GM18951 (cell line): Measurements from ENCODE around the gene ERC1.
"Not testable (repeated sequence)": the region's sequence is repeated elsewhere in the genome, so short reads cannot be mapped to it uniquely, and the experiment has no call there.

ENCODE experiments used
- POLR2A ChIP-seq: IDR thresholded peaks from 4 replicates; pipeline ENCODE4 v1.6.1; 2011; ENCODE audit warnings: mild to moderate bottlenecking; ENCODE audit not compliant: insufficient read length, insufficient read depth; ENCODE audit errors: extremely low read depth
- in situ Hi-C: fragments of 300-500 bp; cut with MboI; formaldehyde crosslinking; loops from one replicate; pipeline ENCODE4 v1.12.0; 2022; ENCODE audit warnings: low sequenced_read_pairs, mixed read lengths, inconsistent platforms; ENCODE audit not compliant: unreplicated experiment

The ERC1 gene

GRCh38 chr12:1117970-1118563 lies 127.0 kb downstream of the ERC1 start:
- in situ Hi-C loops, result no loop called here
- TF ChIP-seq POLR2A, result no peak

GRCh38 chr12:1122786-1123185 lies 131.8 kb downstream of the ERC1 start:
- no peak for TF ChIP-seq POLR2A
- in situ Hi-C loops, result loop anchor here (10.0 kb wide), 1 partner anchor 462 kb away; no protein-coding TSS in a partner anchor

GRCh38 chr12:1126091-1126490 lies 135.1 kb downstream of the ERC1 start:
- no peak for TF ChIP-seq POLR2A
- in situ Hi-C loops, result loop anchor here (10.0 kb wide), 1 partner anchor 459 kb away; no protein-coding TSS in a partner anchor

- TF ChIP-seq POLR2A, result no peak
- in situ Hi-C loops, result loop anchor here (10.0 kb wide), 1 partner anchor 458 kb away; no protein-coding TSS in a partner anchor
Observed at GRCh38 chr12:1127021-1127420, 136.0 kb downstream of the ERC1 start.

- no peak for TF ChIP-seq POLR2A
Observed at GRCh38 chr12:1130164-1130563, 139.1 kb downstream of the ERC1 start.

GRCh38 chr12:1130571-1130970 lies 139.5 kb downstream of the ERC1 start:
- no peak for TF ChIP-seq POLR2A
- in situ Hi-C loops, result no loop called here

More at GRCh38 chr12:1130164-1130563, 139.1 kb downstream of the ERC1 start:
- in situ Hi-C loops, result no loop called here

GRCh38 chr12:1131811-1132224 lies 140.8 kb downstream of the ERC1 start:
- in situ Hi-C loops, result no loop called here
- no peak for TF ChIP-seq POLR2A

GRCh38 chr12:1132311-1132710 lies 141.3 kb downstream of the ERC1 start:
- TF ChIP-seq POLR2A, result no peak
- in situ Hi-C loops, result no loop called here

GRCh38 chr12:1138691-1139090 lies 147.7 kb downstream of the ERC1 start:
- in situ Hi-C loops, result no loop called here
- no peak for TF ChIP-seq POLR2A

- in situ Hi-C loops, result not testable (repeated sequence)
Observed at GRCh38 chr12:1146758-1147157, 155.7 kb downstream of the ERC1 start.

GRCh38 chr12:1147821-1148220 lies 156.8 kb downstream of the ERC1 start:
- in situ Hi-C loops, result no loop called here
- no peak for TF ChIP-seq POLR2A

GRCh38 chr12:1157046-1157445 lies 166.0 kb downstream of the ERC1 start:
- in situ Hi-C loops, result no loop called here
- TF ChIP-seq POLR2A, result no peak

- in situ Hi-C loops, result no loop called here
Observed at GRCh38 chr12:1161197-1161596, 170.2 kb downstream of the ERC1 start.

GRCh38 chr12:1162081-1162760 lies 171.2 kb downstream of the ERC1 start:
- TF ChIP-seq POLR2A, result no peak
- in situ Hi-C loops, result no loop called here

More at GRCh38 chr12:1161197-1161596, 170.2 kb downstream of the ERC1 start:
- no peak for TF ChIP-seq POLR2A
